ENCODE results near the gene COL15A1. TPM values are rescaled to one million over a fixed set of nuclear protein-coding genes. Genes with fewer than 3 reads are reported as not detected.
A peak's percentile ranks its signal among the peaks of the same experiment; 100 is the strongest.

COL15A1 gene
- total RNA-seq, 2 donors from 2014 or later, result 0.11 to 0.82 TPM

GRCh38 chr9:99105152-99106043 is 161.7 kb downstream of the COL15A1 start:
- Mint-ChIP-seq H3K4me3 (peak overlapping the region; percentile 90), H3K4me1 (peaks cover 38% of the 10 kb centered on the region), H3K36me3 (ENCODE audit: low read depth) (peaks cover 17% of the 10 kb centered on the region), H3K27me3 (no peaks in the 10 kb centered on the region), H3K27ac (peak overlapping the region; percentile 80), H3K9me3 (no peaks in the 10 kb centered on the region)
- peak; percentile 45 for ATAC-seq (replicated peaks)

GRCh38 chr9:99106044-99106375 is 162.3 kb downstream of the COL15A1 start:
- Mint-ChIP-seq H3K36me3 (ENCODE audit: low read depth) (peaks cover 18% of the 10 kb centered on the region), H3K4me3 (peak overlapping the region; percentile 90), H3K9me3 (no peaks in the 10 kb centered on the region), H3K27ac (peak overlapping the region; percentile 80), H3K27me3 (no peaks in the 10 kb centered on the region), H3K4me1 (peaks cover 39% of the 10 kb centered on the region)
- no peak for ATAC-seq (replicated peaks)

DNA sequence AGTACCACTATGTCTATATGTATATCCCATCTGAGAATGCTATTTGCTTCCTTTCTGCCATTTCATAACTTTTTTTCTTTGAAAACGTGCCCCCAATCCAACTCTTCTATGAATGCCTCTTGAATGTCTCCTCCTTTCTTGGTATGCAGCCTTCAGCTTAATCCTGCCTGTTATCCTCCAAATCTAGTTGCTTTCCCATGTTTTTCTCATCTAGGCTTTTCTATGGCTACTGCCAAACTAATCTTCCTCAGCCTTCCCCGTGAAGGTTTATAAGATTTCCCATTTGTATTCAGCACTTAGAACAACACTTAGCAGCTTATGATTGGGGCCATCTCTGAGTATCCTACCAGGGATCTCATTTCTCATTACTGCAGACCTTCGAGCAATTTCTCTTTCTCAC is 163.7 kb downstream of the COL15A1 start:
- Mint-ChIP-seq H3K27ac (peak overlapping the region; percentile 1), H3K27me3 (no peaks in the 10 kb centered on the region), H3K9me3 (no peaks in the 10 kb centered on the region), H3K36me3 (ENCODE audit: low read depth) (peaks cover 18% of the 10 kb centered on the region), H3K4me3 (peak overlapping the region; percentile 90), H3K4me1 (peaks cover 48% of the 10 kb centered on the region)
- no peak for ATAC-seq (replicated peaks)

- Mint-ChIP-seq H3K27ac (peak overlapping the region; percentile 2), H3K4me1 (peaks cover 55% of the 10 kb centered on the region), H3K9me3 (no peaks in the 10 kb centered on the region), H3K36me3 (ENCODE audit: low read depth) (peaks cover 18% of the 10 kb centered on the region), H3K4me3 (peak overlapping the region; percentile 90), H3K27me3 (no peaks in the 10 kb centered on the region)
- no peak for ATAC-seq (replicated peaks)
These were observed 164.4 kb downstream of the COL15A1 start for GRCh38 chr9:99108131-99108530.

GRCh38 chr9:99109522-99109921 is 165.8 kb downstream of the COL15A1 start:
- H3K27ac Mint-ChIP-seq, result no peak overlapping the region
- no peaks in the 10 kb centered on the region for H3K9me3 Mint-ChIP-seq
- ATAC-seq (replicated peaks), result no peak
- H3K4me1 Mint-ChIP-seq, result peaks cover 57% of the 10 kb centered on the region
- peak overlapping the region; percentile 90 for H3K4me3 Mint-ChIP-seq
- H3K36me3 Mint-ChIP-seq (ENCODE audit: low read depth), result peaks cover 13% of the 10 kb centered on the region
- no peaks in the 10 kb centered on the region for H3K27me3 Mint-ChIP-seq

DNA sequence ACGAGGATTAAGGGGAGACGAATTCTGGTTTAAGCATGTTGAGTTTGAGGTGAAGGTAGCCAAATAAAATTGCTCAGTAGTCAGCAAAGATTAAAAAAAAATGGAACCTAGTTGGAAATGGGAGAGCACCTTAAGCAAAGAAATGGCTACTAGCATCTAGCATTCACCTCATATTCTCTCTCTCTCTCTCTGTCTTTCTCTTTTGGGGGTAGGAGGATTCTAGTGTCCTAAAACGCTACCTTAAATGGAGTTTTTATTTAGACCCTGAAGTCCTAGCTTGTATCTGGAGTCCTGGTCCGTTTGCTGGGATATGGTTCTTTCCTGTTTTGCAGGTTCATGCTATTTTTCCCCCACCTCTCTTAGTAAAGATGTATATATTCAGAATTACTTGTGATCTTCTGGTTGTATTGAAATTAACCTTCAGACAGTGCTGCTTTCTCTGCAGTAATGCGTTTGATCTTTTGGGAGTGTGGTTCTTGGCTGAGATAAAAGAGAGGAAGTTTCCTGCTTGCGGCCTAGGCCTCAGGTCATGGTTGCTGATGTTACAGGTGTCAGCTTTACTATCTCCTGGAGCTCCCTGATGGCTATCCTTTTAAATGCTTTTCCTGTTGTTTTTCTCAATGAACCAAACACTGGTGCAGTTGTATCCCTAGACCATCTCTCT is 169.2 kb downstream of the COL15A1 start:
- peaks cover 7% of the 10 kb centered on the region for H3K36me3 Mint-ChIP-seq (ENCODE audit: low read depth)
- peak; percentile 84 for ATAC-seq (replicated peaks)
- H3K4me1 Mint-ChIP-seq, result peaks cover 55% of the 10 kb centered on the region
- no peaks in the 10 kb centered on the region for H3K27me3 Mint-ChIP-seq
- H3K27ac Mint-ChIP-seq, result peak overlapping the region; percentile 63
- H3K9me3 Mint-ChIP-seq, result no peaks in the 10 kb centered on the region
- peak overlapping the region; percentile 73 for H3K4me3 Mint-ChIP-seq

DNA sequence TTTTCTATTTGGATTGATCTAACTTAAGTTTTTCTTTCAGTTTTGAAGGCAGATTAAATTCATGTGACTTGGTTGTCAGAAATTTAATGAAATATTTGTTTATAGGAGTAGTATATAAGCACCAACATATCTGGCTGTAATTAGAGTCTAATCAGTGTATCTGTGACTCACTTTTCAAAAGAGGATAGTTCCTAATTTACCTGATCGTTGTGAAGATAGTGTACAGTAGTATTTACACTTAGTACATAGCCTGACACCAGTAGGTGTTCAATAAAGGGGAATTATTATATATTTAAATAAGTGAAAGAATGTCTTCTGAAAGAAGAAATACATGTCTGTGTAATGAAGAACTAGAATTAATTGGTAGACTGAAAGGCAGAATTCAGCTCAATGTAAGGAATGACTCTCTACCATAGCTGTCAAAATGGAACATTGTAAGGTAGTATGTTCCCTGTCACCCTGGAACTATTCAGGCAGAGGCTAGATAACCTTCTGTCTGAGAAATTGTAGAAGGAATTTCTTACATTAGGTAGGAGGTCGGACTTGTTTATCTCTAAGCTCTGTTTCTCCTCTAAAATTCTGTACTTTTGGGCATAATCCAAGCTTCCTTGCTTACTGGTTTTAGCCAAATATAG is 169.8 kb downstream of the COL15A1 start:
- peak; percentile 38 for ATAC-seq (replicated peaks)
- Mint-ChIP-seq H3K9me3 (no peaks in the 10 kb centered on the region), H3K4me3 (peak overlapping the region; percentile 73), H3K27ac (peak overlapping the region; percentile 63), H3K36me3 (ENCODE audit: low read depth) (peaks cover 7% of the 10 kb centered on the region), H3K4me1 (peaks cover 55% of the 10 kb centered on the region), H3K27me3 (no peaks in the 10 kb centered on the region)

- H3K9me3 Mint-ChIP-seq, result no peaks in the 10 kb centered on the region
- H3K27me3 Mint-ChIP-seq, result no peaks in the 10 kb centered on the region
- no peak for ATAC-seq (replicated peaks)
- peak overlapping the region; percentile 73 for H3K4me3 Mint-ChIP-seq
- peaks cover 7% of the 10 kb centered on the region for H3K36me3 Mint-ChIP-seq (ENCODE audit: low read depth)
- peaks cover 54% of the 10 kb centered on the region for H3K4me1 Mint-ChIP-seq
- peak overlapping the region; percentile 34 for H3K27ac Mint-ChIP-seq
These were observed 170.3 kb downstream of the COL15A1 start for GRCh38 chr9:99114049-99114440.

GRCh38 chr9:99114846-99115500 is 171.3 kb downstream of the COL15A1 start:
- H3K27me3 Mint-ChIP-seq, result no peaks in the 10 kb centered on the region
- no peak for ATAC-seq (replicated peaks)
- no peak overlapping the region for H3K27ac Mint-ChIP-seq
- H3K9me3 Mint-ChIP-seq, result no peaks in the 10 kb centered on the region
- H3K4me3 Mint-ChIP-seq, result no peak overlapping the region
- peaks cover 59% of the 10 kb centered on the region for H3K4me1 Mint-ChIP-seq
- H3K36me3 Mint-ChIP-seq (ENCODE audit: low read depth), result peaks cover 5% of the 10 kb centered on the region

GRCh38 chr9:99116003-99116411 is 172.3 kb downstream of the COL15A1 start:
- no peaks in the 10 kb centered on the region for H3K36me3 Mint-ChIP-seq (ENCODE audit: low read depth)
- peaks cover 64% of the 10 kb centered on the region for H3K4me1 Mint-ChIP-seq
- ATAC-seq (replicated peaks), result no peak
- H3K27me3 Mint-ChIP-seq, result no peaks in the 10 kb centered on the region
- H3K4me3 Mint-ChIP-seq, result no peak overlapping the region
- H3K9me3 Mint-ChIP-seq, result no peaks in the 10 kb centered on the region
- no peak overlapping the region for H3K27ac Mint-ChIP-seq

DNA sequence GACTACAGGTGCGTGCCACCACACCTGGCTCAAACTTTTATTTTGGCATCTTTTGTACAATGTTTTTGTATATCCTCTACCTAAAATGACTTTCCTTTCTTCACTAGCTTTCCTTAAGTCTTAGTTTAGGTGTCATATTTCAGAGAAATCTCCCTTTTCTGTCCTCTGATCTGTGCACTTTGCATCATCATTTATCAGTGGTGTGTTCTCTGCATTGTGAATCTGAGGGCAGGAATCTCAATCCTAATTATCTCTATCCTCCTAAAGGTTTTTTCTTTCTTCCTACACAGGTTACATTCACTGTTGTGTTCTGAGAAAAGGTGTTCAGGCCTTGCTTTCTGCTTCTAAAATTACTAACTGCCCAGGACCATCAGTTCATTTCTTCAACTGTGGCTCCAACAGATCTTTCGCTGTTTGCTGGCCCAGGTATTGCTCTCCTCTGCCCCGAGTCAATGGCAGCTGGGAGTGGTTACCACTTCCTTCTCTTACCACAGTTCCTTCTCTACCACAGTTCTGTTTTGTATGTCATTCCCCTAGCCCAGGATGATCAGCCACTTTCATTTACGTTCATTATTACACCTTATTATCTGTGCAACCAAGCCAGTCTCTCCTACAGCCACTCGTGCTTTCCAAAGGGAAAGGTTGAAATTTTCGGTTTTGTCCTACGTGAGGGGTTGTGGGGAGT is 175.2 kb downstream of the COL15A1 start:
- H3K4me1 Mint-ChIP-seq, result peaks cover 61% of the 10 kb centered on the region
- peak; percentile 99 for ATAC-seq (replicated peaks)

GRCh38 chr9:99119976-99120655 is 176.4 kb downstream of the COL15A1 start:
- peaks cover 56% of the 10 kb centered on the region for H3K4me1 Mint-ChIP-seq
- H3K27ac Mint-ChIP-seq, result peak overlapping the region; percentile 48
- H3K9me3 Mint-ChIP-seq, result no peaks in the 10 kb centered on the region
- peaks cover 6% of the 10 kb centered on the region for H3K36me3 Mint-ChIP-seq (ENCODE audit: low read depth)
- ATAC-seq (replicated peaks), result no peak
- H3K4me3 Mint-ChIP-seq, result peak overlapping the region; percentile 69
- H3K27me3 Mint-ChIP-seq, result no peaks in the 10 kb centered on the region

More for the DNA sequence above, 175.2 kb downstream of the COL15A1 start:
- H3K36me3 Mint-ChIP-seq (ENCODE audit: low read depth), result peaks cover 6% of the 10 kb centered on the region
- H3K9me3 Mint-ChIP-seq, result no peaks in the 10 kb centered on the region
- H3K4me3 Mint-ChIP-seq, result peak overlapping the region; percentile 69
- peak overlapping the region; percentile 55 for H3K27ac Mint-ChIP-seq
- H3K27me3 Mint-ChIP-seq, result no peaks in the 10 kb centered on the region
